Astrocyte (in vitro differentiated cells and primary cell): ENCODE data around the gene ASPSCR1. TPM values are rescaled to one million over a fixed set of nuclear protein-coding genes. Genes with fewer than 3 reads are reported as not detected.

Source experiments
- DNase-seq: peaks from one replicate; pipeline ENCODE4 v3.0.0-alpha.2; 2010; ENCODE audit warnings: low read depth
- FAIRE-seq: peaks from 2 replicates; lab custom pipeline; 2011; peaks lifted over from hg19 to GRCh38; lab: Jason Lieb, UNC
- H2AFZ ChIP-seq: 2 replicates; pipeline ENCODE4 v1.6.0; 2012; ENCODE audit warnings: low read depth, low read length, inconsistent platforms
- H3K27ac ChIP-seq: 2 replicates; pipeline ENCODE4 v1.5.1; 2011; ENCODE audit warnings: low read depth, low read length, inconsistent platforms
- H3K27me3 ChIP-seq: 2 replicates; pipeline ENCODE4 v1.6.0; 2011; ENCODE audit warnings: low read length, inconsistent platforms; ENCODE audit not compliant: insufficient read depth
- H3K36me3 ChIP-seq: 2 replicates; pipeline ENCODE4 v1.5.1; 2011; ENCODE audit warnings: low read length, inconsistent platforms; ENCODE audit not compliant: insufficient read depth
- H3K4me1 ChIP-seq: 2 replicates; pipeline ENCODE4 v1.5.1; 2011; ENCODE audit warnings: low read length, inconsistent platforms; ENCODE audit not compliant: insufficient read depth
- H3K4me2 ChIP-seq: 2 replicates; pipeline ENCODE4 v1.6.0; 2012; ENCODE audit warnings: low read length, inconsistent platforms
- H3K4me3 ChIP-seq: 2 replicates; pipeline ENCODE4 v1.5.1; 2011; ENCODE audit warnings: low read depth, mild to moderate bottlenecking, low read length, inconsistent platforms; ENCODE audit not compliant: insufficient read depth
- H3K79me2 ChIP-seq: 2 replicates; pipeline ENCODE4 v1.6.0; 2012; ENCODE audit warnings: mild to moderate bottlenecking, low read length, inconsistent platforms; ENCODE audit not compliant: insufficient read depth
- H3K9ac ChIP-seq: 2 replicates; pipeline ENCODE4 v1.6.0; 2012; ENCODE audit warnings: mild to moderate bottlenecking, low read length, inconsistent platforms
- H3K9me3 ChIP-seq: 2 replicates; pipeline ENCODE4 v1.5.1; 2012; ENCODE audit warnings: low read depth, mild to moderate bottlenecking, low read length, inconsistent platforms; ENCODE audit not compliant: insufficient read depth
- H4K20me1 ChIP-seq: 2 replicates; pipeline ENCODE4 v1.6.0; 2012; ENCODE audit warnings: low read length, inconsistent platforms; ENCODE audit not compliant: insufficient read depth
- H3K27ac Mint-ChIP-seq: one replicate; pipeline ENCODE4 v1.8.0; 2021; ENCODE audit warnings: mild to moderate bottlenecking, mixed read lengths; ENCODE audit not compliant: unreplicated experiment
- H3K27me3 Mint-ChIP-seq: one replicate; pipeline ENCODE4 v1.8.0; 2021; ENCODE audit warnings: low read depth, mixed read lengths; ENCODE audit not compliant: unreplicated experiment
- H3K36me3 Mint-ChIP-seq: one replicate; pipeline ENCODE4 v1.8.0; 2021; ENCODE audit warnings: low read depth, mixed read lengths; ENCODE audit not compliant: unreplicated experiment
- H3K4me1 Mint-ChIP-seq: one replicate; pipeline ENCODE4 v1.8.0; 2021; ENCODE audit warnings: low read depth, mixed read lengths; ENCODE audit not compliant: unreplicated experiment
- H3K4me3 Mint-ChIP-seq: one replicate; pipeline ENCODE4 v1.8.0; 2021; ENCODE audit warnings: mild to moderate bottlenecking, moderate library complexity, mixed read lengths; ENCODE audit not compliant: unreplicated experiment
- H3K9me3 Mint-ChIP-seq: one replicate; pipeline ENCODE4 v1.8.0; 2021; ENCODE audit warnings: mild to moderate bottlenecking, mixed read lengths; ENCODE audit not compliant: unreplicated experiment
- CTCF ChIP-seq: IDR thresholded peaks from 2 replicates; pipeline ENCODE4 v1.5.1; 2011; ENCODE audit warnings: low read depth, mild to moderate bottlenecking, inconsistent platforms, low read length, moderate library complexity; ENCODE audit not compliant: insufficient read depth
- EZH2 ChIP-seq: IDR thresholded peaks from 2 replicates; pipeline ENCODE4 v1.6.1; 2012; ENCODE audit warnings: mild to moderate bottlenecking, low read length, inconsistent platforms; ENCODE audit not compliant: insufficient read depth
- total RNA-seq: library from RNA; stranded (reverse); gene quantifications from 2 replicates; pipeline ENCODE4 v1.2.1, GENCODE V29; 2021

ASPSCR1 gene
- total RNA-seq, 1 donor from 2014 or later: 25.5 TPM

GRCh38 chr17:82058230-82058854 is 80.9 kb downstream of the ASPSCR1 start:
- H3K27me3 ChIP-seq: no peaks in the 10 kb centered on the region
- Mint-ChIP-seq H3K27me3 (no peaks in the 10 kb centered on the region), H3K4me3 (no peak overlapping the region), H3K27ac (no peak overlapping the region), H3K36me3 (peaks cover 3% of the 10 kb centered on the region), H3K9me3 (no peaks in the 10 kb centered on the region), H3K4me1 (no peaks in the 10 kb centered on the region)
- H3K4me1 ChIP-seq: no peaks in the 10 kb centered on the region
- H3K9ac ChIP-seq: no peak overlapping the region
- H3K4me3 ChIP-seq: no peak overlapping the region
- peaks cover 5% of the 10 kb centered on the region for H3K36me3 ChIP-seq
- FAIRE-seq (no peak), DNase-seq (no peak)
- H4K20me1 ChIP-seq: peaks cover 48% of the 10 kb centered on the region
- no peak overlapping the region for H3K27ac ChIP-seq
- H2AFZ ChIP-seq: no peak overlapping the region
- TF ChIP-seq CTCF (no peak), EZH2 (no peak)
- H3K9me3 ChIP-seq: no peaks in the 10 kb centered on the region
- peaks cover 19% of the 10 kb centered on the region for H3K79me2 ChIP-seq
- H3K4me2 ChIP-seq: no peak overlapping the region

GRCh38 chr17:82058855-82059249 is 81.4 kb downstream of the ASPSCR1 start:
- H3K4me3 Mint-ChIP-seq: no peak overlapping the region
- H3K79me2 ChIP-seq: peaks cover 19% of the 10 kb centered on the region
- no peak overlapping the region for H3K4me2 ChIP-seq
- no peaks in the 10 kb centered on the region for H3K9me3 ChIP-seq
- no peak overlapping the region for H3K9ac ChIP-seq
- DNase-seq: no peak
- FAIRE-seq: no peak
- H3K9me3 Mint-ChIP-seq: no peaks in the 10 kb centered on the region
- H3K4me1 ChIP-seq: no peaks in the 10 kb centered on the region
- H3K27ac Mint-ChIP-seq: no peak overlapping the region
- TF ChIP-seq EZH2 (no peak), CTCF (no peak)
- H4K20me1 ChIP-seq: peaks cover 52% of the 10 kb centered on the region
- H3K36me3 Mint-ChIP-seq: peaks cover 3% of the 10 kb centered on the region
- H3K36me3 ChIP-seq: peaks cover 5% of the 10 kb centered on the region
- no peaks in the 10 kb centered on the region for H3K4me1 Mint-ChIP-seq
- no peak overlapping the region for H2AFZ ChIP-seq
- H3K27me3 Mint-ChIP-seq: no peaks in the 10 kb centered on the region
- no peak overlapping the region for H3K4me3 ChIP-seq
- no peaks in the 10 kb centered on the region for H3K27me3 ChIP-seq
- no peak overlapping the region for H3K27ac ChIP-seq

- Histone ChIP-seq H4K20me1 (peaks cover 57% of the 10 kb centered on the region), H3K9ac (no peak overlapping the region), H3K4me2 (no peak overlapping the region), H2AFZ (no peak overlapping the region), H3K4me1 (no peaks in the 10 kb centered on the region), H3K4me3 (no peak overlapping the region), H3K9me3 (no peaks in the 10 kb centered on the region), H3K79me2 (peaks cover 19% of the 10 kb centered on the region), H3K27me3 (no peaks in the 10 kb centered on the region), H3K36me3 (peaks cover 5% of the 10 kb centered on the region), H3K27ac (no peak overlapping the region)
- TF ChIP-seq EZH2 (no peak), CTCF (no peak)
- DNase-seq (no peak), FAIRE-seq (no peak)
- H3K36me3 Mint-ChIP-seq: peaks cover 3% of the 10 kb centered on the region
- no peaks in the 10 kb centered on the region for H3K4me1 Mint-ChIP-seq
- H3K27ac Mint-ChIP-seq: no peak overlapping the region
- H3K4me3 Mint-ChIP-seq: no peak overlapping the region
- no peaks in the 10 kb centered on the region for H3K27me3 Mint-ChIP-seq
- no peaks in the 10 kb centered on the region for H3K9me3 Mint-ChIP-seq
These were observed 82.0 kb downstream of the ASPSCR1 start for GRCh38 chr17:82059272-82060000.
